Hepatocyte (in vitro differentiated cells): ENCODE measurements around the gene AP4E1.

Source experiments
- CTCF ChIP-seq: fragments of 200-600 bp; sonication (generic); IDR thresholded peaks from 2 replicates; pipeline ENCODE4 v1.5.1; 2016; ENCODE audit warnings: antibody characterized with exemption, mild to moderate bottlenecking; ENCODE audit not compliant: poor library complexity
- EZH2 ChIP-seq: fragments of 200-600 bp; sonication (generic); IDR thresholded peaks from 2 replicates; pipeline ENCODE4 v1.6.1; 2016; ENCODE audit warnings: antibody characterized with exemption, mild to moderate bottlenecking, borderline replicate concordance
- EZH2phosphoT487 ChIP-seq: fragments of 200-600 bp; sonication (generic); IDR thresholded peaks from one replicate; pipeline ENCODE4 v1.6.1; 2018; ENCODE audit warnings: antibody characterized with exemption, mild to moderate bottlenecking, low read depth, moderate library complexity; ENCODE audit not compliant: unreplicated experiment, severe bottlenecking

GRCh38 chr15:50888054-50888453 is 20.4 kb upstream of the AP4E1 start:
- TF ChIP-seq CTCF, result no peak
- TF ChIP-seq EZH2phosphoT487, result no peak
- TF ChIP-seq EZH2, result no peak
